H1 (cell line): ENCODE data around the gene CLDN14. TPM values are rescaled to one million over a fixed set of nuclear protein-coding genes. Genes with fewer than 3 reads are reported as not detected.

ENCODE experiments used
- TAF1 ChIP-seq: IDR thresholded peaks from 2 replicates; pipeline ENCODE4 v1.6.1; 2011; ENCODE audit warnings: mild to moderate bottlenecking, low read depth, low read length
- TEAD4 ChIP-seq: IDR thresholded peaks from 2 replicates; pipeline ENCODE4 v1.6.1; 2012; ENCODE audit warnings: low read depth, low read length, inconsistent platforms, mixed read lengths
- USF2 ChIP-seq: IDR thresholded peaks from 2 replicates; pipeline ENCODE4 v1.6.1; 2011; ENCODE audit warnings: low read length, improper control_type of control experiment
- polyA plus RNA-seq, 7 experiments: library from polyadenylated mRNA; depleted of rRNA in 3 of 7; stranded (reverse) in 5 of 7; unstranded in 2 of 7; fragments of >200 nt in 5 of 7; fragments of 200-250 nt in 2 of 7; gene quantifications; 1 replicate in 5 of 7; 2 replicates in 1 of 7; 4 replicates in 1 of 7; pipeline versions ENCODE4 v1.2.1 to v1.2.3, GENCODE V29; 2011 to 2013; ENCODE audit warnings: missing spikeins in 2 of 7, mixed read lengths in 2 of 7
- total RNA-seq: library from RNA; stranded (reverse); fragmentation: NEBNext Ultra II Directional; extraction: Animal tissue kit (Norgen Biotek cat#: 25700); gene quantifications from 2 replicates; pipeline ENCODE4 v1.2.1, GENCODE V29; 2021

Gene CLDN14
- total and polyA plus RNA-seq, 2 of the 8 experiments (the other 6 are each of a cell fraction or from before 2014, with no cell fraction given) = 0.08 TPM; not detected in 1

GRCh38 chr21:36487641-36488307 is 7.9 kb upstream of the CLDN14 start (continued):
- TF ChIP-seq USF2 = no peak
- no peak for TF ChIP-seq TEAD4
- no peak for TF ChIP-seq TAF1
